Prostate gland (tissue), 2 donors: ENCODE data around the gene KIF26B.

ENCODE experiments used
- POLR2A ChIP-seq: fragments of 450-650 bp; IDR thresholded peaks from one replicate; pipeline ENCODE4 v1.6.1; 2016; ENCODE audit warnings: antibody characterized with exemption, mild to moderate bottlenecking
- TF ChIP-seq, protein P1 (sequence below), 4 experiments: fragments of 200-600 bp in 2 of 4; fragments of 450-650 bp in 2 of 4; sonication (generic) in 2 of 4; IDR thresholded peaks; 1 replicate in 3 of 4; 2 replicates in 1 of 4; pipeline ENCODE4 v1.5.1; 2016 to 2019; ENCODE audit warnings: antibody characterized with exemption in 4 of 4, mild to moderate bottlenecking in 2 of 4, moderate library complexity in 2 of 4

DNA sequence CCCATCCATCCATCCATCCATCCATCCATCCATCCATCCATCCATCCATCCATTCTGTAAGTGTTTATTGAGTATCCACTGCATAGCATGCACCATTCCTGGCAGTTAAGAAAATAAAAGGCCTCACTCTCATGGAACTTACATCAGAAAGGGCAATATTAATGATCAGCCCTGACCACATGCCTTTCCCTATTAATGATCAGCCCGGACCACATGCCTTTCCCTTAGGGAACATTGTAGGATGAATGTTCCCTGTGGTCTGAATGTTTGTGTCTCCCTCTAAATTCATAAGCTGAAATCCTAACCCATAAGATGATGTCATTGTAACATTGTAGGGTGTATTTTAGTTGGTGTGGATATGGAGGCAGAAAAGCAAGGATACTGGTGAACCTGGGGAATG lies 365.8 kb downstream of the KIF26B start:
- TF ChIP-seq, protein P1, sequence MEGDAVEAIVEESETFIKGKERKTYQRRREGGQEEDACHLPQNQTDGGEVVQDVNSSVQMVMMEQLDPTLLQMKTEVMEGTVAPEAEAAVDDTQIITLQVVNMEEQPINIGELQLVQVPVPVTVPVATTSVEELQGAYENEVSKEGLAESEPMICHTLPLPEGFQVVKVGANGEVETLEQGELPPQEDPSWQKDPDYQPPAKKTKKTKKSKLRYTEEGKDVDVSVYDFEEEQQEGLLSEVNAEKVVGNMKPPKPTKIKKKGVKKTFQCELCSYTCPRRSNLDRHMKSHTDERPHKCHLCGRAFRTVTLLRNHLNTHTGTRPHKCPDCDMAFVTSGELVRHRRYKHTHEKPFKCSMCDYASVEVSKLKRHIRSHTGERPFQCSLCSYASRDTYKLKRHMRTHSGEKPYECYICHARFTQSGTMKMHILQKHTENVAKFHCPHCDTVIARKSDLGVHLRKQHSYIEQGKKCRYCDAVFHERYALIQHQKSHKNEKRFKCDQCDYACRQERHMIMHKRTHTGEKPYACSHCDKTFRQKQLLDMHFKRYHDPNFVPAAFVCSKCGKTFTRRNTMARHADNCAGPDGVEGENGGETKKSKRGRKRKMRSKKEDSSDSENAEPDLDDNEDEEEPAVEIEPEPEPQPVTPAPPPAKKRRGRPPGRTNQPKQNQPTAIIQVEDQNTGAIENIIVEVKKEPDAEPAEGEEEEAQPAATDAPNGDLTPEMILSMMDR (IDR thresholded peaks at IDR 0.05), result no peak
- TF ChIP-seq POLR2A, result no peak
